Ovary (tissue), 9 donors: ENCODE data around the gene PLA2G4F. TPM values are rescaled to one million over a fixed set of nuclear protein-coding genes. Genes with fewer than 3 reads are reported as not detected.

Experiments
- DNase-seq, 5 donors: peaks; one replicate each; pipeline ENCODE4 v3.0.0-alpha.2; 2019 to 2020
- H3K27ac ChIP-seq, 2 donors: fragments of 200-600 bp; one replicate each; pipeline versions ENCODE4 v1.5.1 to v1.8.0; 2019 to 2022
- H3K27me3 ChIP-seq: fragments of 200-600 bp; one replicate; pipeline ENCODE4 v1.8.0; 2022
- H3K36me3 ChIP-seq: fragments of 200-600 bp; sonication (generic); one replicate; pipeline ENCODE4 v1.5.1; 2019
- H3K4me1 ChIP-seq: one replicate; pipeline ENCODE4 v1.8.1; 2013; ENCODE audit warnings: mild to moderate bottlenecking, moderate library complexity; ENCODE audit not compliant: insufficient read depth
- H3K4me3 ChIP-seq: fragments of 200-600 bp; sonication (generic); one replicate; pipeline ENCODE4 v1.5.1; 2017
- H3K9me3 ChIP-seq, 2 donors: fragments of 200-600 bp in 1 of 2; sonication (generic) in 1 of 2; one replicate each; pipeline versions ENCODE4 v1.5.1 to v1.8.1; 2013 to 2019; ENCODE audit warnings: mild to moderate bottlenecking in 1 of 2, moderate library complexity in 1 of 2
- EP300 ChIP-seq: sonication (generic); formaldehyde crosslinking; IDR thresholded peaks from one replicate; pipeline ENCODE4 v1.6.1; 2017; ENCODE audit warnings: antibody characterized with exemption
- POLR2A ChIP-seq: fragments of 450-650 bp; IDR thresholded peaks from one replicate; pipeline ENCODE4 v1.6.1; 2017; ENCODE audit warnings: antibody characterized with exemption, mild to moderate bottlenecking, moderate library complexity
- WGBS, 3 donors: extraction: QIAGEN DNeasy Blood & Tissue Kit in 1 of 3; methylation state at CpG; one replicate each; pipeline versions ENCODE4 v1.1.5 to v1.1.7; 2013 to 2017; 5-methylcytosine and 5-hydroxymethylcytosine counted together
- intact Hi-C, 4 donors: fragments of 100-400 bp; cut with DNase I; formaldehyde crosslinking; loops; one replicate each; pipeline versions ENCODE4 v1.11.0 to v1.15.1; 2022 to 2023
- polyA plus RNA-seq, 2 donors: library from polyadenylated mRNA; stranded (reverse); fragments of 200-250 nt in 1 of 2; fragments of 350-450 nt in 1 of 2; fragmentation: Illumina TruSeq in 1 of 2; extraction: RNeasy Lipid Tissue Mini Kit (QIAGEN cat#74804) in 1 of 2; gene quantifications; one replicate each; pipeline ENCODE4 v1.2.3, GENCODE V29; 2013 to 2014
- total RNA-seq, 7 donors: library from RNA; depleted of rRNA in 2 of 7; stranded (reverse); fragments of >200 nt in 2 of 7; fragmentation: NEBNext Ultra II Directional in 3 of 7; extraction: Animal tissue kit (Norgen Biotek cat#: 25700) in 3 of 7; gene quantifications; one replicate each; pipeline versions ENCODE4 v1.1.0 to v1.2.4, GENCODE V29; 2016 to 2023
- TF ChIP-seq, protein P1 (sequence below), 3 donors: fragments of 450-650 bp in 2 of 3; fragments of 200-600 bp in 1 of 3; IDR thresholded peaks; one replicate each; pipeline versions ENCODE4 v1.5.1 to v1.8.0; 2016 to 2022; ENCODE audit warnings: antibody characterized with exemption in 3 of 3, mild to moderate bottlenecking in 1 of 3
- donor health status: DM: no; HTN: no; CAD: no; lungs with moderate emphysema.
- donor health status: DM: no; HTN: no; CAD: no.
- donor health status: Bipolar disorder and iron deficiency.
- donor health status: DM: yes; HTN: yes; CAD: no.
- donor health status: DM: no; HTN: no; CAD: no.
- donor health status: DM: yes; HTN: yes; CAD: no.

Gene PLA2G4F
- total and polyA plus RNA-seq, 9 donors, result 0.07 to 0.23 (median 0.17) TPM; not detected in 5

DNA sequence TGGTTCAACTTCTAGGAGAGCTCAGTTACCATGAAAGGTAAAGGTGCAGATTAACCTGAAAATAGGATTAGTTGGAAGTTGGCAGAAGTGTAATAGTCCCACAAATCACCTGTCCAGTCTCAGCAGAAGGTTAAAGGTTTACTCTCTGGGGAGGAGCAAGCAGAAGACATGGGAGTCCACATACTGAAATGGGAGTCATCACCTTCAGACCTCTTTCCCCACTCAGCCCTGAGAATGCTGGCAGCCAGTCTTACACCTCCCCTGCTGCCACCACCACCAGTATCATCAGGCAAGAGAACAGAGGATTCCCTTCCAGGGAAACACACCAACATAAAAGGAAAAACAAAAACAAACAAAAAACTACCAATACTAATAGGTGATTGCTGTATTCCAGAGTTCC, 48.2 kb downstream of the PLA2G4F start:
- no peaks in the 10 kb centered on the region for H3K27me3 ChIP-seq
- intact Hi-C loops, result no loop called here
- no peak overlapping the region for H3K4me3 ChIP-seq
- H3K9me3 ChIP-seq, result no peaks in the 10 kb centered on the region
- no peak overlapping the region for H3K27ac ChIP-seq
- no peak for DNase-seq
- no peaks in the 10 kb centered on the region for H3K4me1 ChIP-seq
- no peaks in the 10 kb centered on the region for H3K36me3 ChIP-seq
- TF ChIP-seq, protein P1, sequence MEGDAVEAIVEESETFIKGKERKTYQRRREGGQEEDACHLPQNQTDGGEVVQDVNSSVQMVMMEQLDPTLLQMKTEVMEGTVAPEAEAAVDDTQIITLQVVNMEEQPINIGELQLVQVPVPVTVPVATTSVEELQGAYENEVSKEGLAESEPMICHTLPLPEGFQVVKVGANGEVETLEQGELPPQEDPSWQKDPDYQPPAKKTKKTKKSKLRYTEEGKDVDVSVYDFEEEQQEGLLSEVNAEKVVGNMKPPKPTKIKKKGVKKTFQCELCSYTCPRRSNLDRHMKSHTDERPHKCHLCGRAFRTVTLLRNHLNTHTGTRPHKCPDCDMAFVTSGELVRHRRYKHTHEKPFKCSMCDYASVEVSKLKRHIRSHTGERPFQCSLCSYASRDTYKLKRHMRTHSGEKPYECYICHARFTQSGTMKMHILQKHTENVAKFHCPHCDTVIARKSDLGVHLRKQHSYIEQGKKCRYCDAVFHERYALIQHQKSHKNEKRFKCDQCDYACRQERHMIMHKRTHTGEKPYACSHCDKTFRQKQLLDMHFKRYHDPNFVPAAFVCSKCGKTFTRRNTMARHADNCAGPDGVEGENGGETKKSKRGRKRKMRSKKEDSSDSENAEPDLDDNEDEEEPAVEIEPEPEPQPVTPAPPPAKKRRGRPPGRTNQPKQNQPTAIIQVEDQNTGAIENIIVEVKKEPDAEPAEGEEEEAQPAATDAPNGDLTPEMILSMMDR (IDR thresholded peaks at IDR 0.05), result no peak
- no peak for TF ChIP-seq POLR2A
- TF ChIP-seq EP300, result no peak

GRCh38 chr15:42107473-42107872, 49.0 kb downstream of the PLA2G4F start:
- DNase-seq, result no peak
- H3K4me1 ChIP-seq, result no peaks in the 10 kb centered on the region
- 13 to 47% (median 17%) methylated on average over 7 of the region's 7 CpGs for WGBS, 3 donors
- TF ChIP-seq POLR2A, result no peak
- no peak for TF ChIP-seq EP300
- TF ChIP-seq, protein P1 (IDR thresholded peaks at IDR 0.05), result no peak
- no peak overlapping the region for H3K4me3 ChIP-seq
- H3K9me3 ChIP-seq, result no peaks in the 10 kb centered on the region
- intact Hi-C loops, result no loop called here
- H3K27ac ChIP-seq, result no peak overlapping the region
- H3K27me3 ChIP-seq, result no peaks in the 10 kb centered on the region
- no peaks in the 10 kb centered on the region for H3K36me3 ChIP-seq

- DNase-seq, result no peak
- Histone ChIP-seq H3K4me3 (no peak overlapping the region), H3K27me3 (no peaks in the 10 kb centered on the region), H3K9me3 (no peaks in the 10 kb centered on the region), H3K4me1 (no peaks in the 10 kb centered on the region), H3K27ac (no peak overlapping the region), H3K36me3 (no peaks in the 10 kb centered on the region)
- 82 to 85% (median 83%) methylated on average over 5 of the region's 5 CpGs for WGBS, 3 donors
- TF ChIP-seq, protein P1 (IDR thresholded peaks at IDR 0.05), result no peak
- no peak for TF ChIP-seq POLR2A
- no peak for TF ChIP-seq EP300
- intact Hi-C loops, result no loop called here
These were observed 50.1 kb downstream of the PLA2G4F start for GRCh38 chr15:42106288-42106687.

GRCh38 chr15:42104095-42104891, 52.1 kb downstream of the PLA2G4F start:
- Histone ChIP-seq H3K4me1 (no peaks in the 10 kb centered on the region), H3K36me3 (no peaks in the 10 kb centered on the region), H3K27ac (no peak overlapping the region), H3K9me3 (no peaks in the 10 kb centered on the region), H3K4me3 (no peak overlapping the region), H3K27me3 (no peaks in the 10 kb centered on the region)
- DNase-seq, result no peak
- WGBS, 3 donors, result 90 to 97% (median 92%) methylated on average over 11 of the region's 11 CpGs
- no peak for TF ChIP-seq POLR2A
- no peak for TF ChIP-seq EP300
- TF ChIP-seq, protein P1 (IDR thresholded peaks at IDR 0.05), result no peak
- intact Hi-C loops, result no loop called here
